ENCODE data around the gene TRMT112. TPM values are rescaled to one million over a fixed set of nuclear protein-coding genes. Genes with fewer than 3 reads are reported as not detected.

Gene TRMT112
- total and polyA plus RNA-seq, 10 of the 15 experiments (the other 5 are each of a cell fraction or from before 2014, with no cell fraction given), result 212 to 455 (median 308) TPM

- H3K36me3 ChIP-seq (ENCODE audit: control insufficient read depth in 2 of 2, insufficient read depth in 2 of 2, low read length in 1 of 2), result peaks cover 0 to 10% of the 10 kb centered on the region in 2 experiments; a peak in 3 of 4 replicates
- TF ChIP-seq ZZZ3 (IDR thresholded peaks at IDR 0.05; ENCODE audit: control insufficient read depth, insufficient read length, low read depth) (no peak), TAF1 (IDR thresholded peaks at IDR 0.05; ENCODE audit: borderline replicate concordance, low read depth, low read length) (peak; percentile 36; the same call in 1 of the 2 replicates), ZNF24 (IDR thresholded peaks at IDR 0.05) (no peak), IKZF2 (IDR thresholded peaks at IDR 0.05) (no peak), PKNOX1 (IDR thresholded peaks at IDR 0.05) (no peak; the same call in 1 of the 2 replicates), NBN (IDR thresholded peaks at IDR 0.05) (peak; percentile 62), SREBF1 (IDR thresholded peaks at IDR 0.05; ENCODE audit: low read length) (no peak), NRF1 (conservative IDR thresholded peaks at IDR 0.05; ENCODE audit: low read depth, low read length) (peak; percentile 93), ATF7 (IDR thresholded peaks at IDR 0.05; ENCODE audit: low read depth) (peak; percentile 49), CHD1 (IDR thresholded peaks at IDR 0.05; ENCODE audit: low read depth, low read length) (0 out of 2 replicates have a peak, but pooled peaks have one; percentile 19), ESRRA (IDR thresholded peaks at IDR 0.05; ENCODE audit: low read length) (0 out of 2 replicates have a peak, but pooled peaks have one; percentile 7), KLF5 (IDR thresholded peaks at IDR 0.05; ENCODE audit: partially characterized antibody) (no peak), EZH2 (IDR thresholded peaks at IDR 0.05; ENCODE audit: borderline replicate concordance, control insufficient read depth, low read depth, low read length) (no peak), TCF7 (IDR thresholded peaks at IDR 0.05; ENCODE audit: borderline replicate concordance) (no peak), PAX8 (IDR thresholded peaks at IDR 0.05) (no peak), NKRF (conservative IDR thresholded peaks at IDR 0.05) (peak; percentile 62), POU2F2 (IDR thresholded peaks at IDR 0.05; ENCODE audit: borderline replicate concordance, low read depth, low read length) (no peak), MEF2A (IDR thresholded peaks at IDR 0.05; ENCODE audit: insufficient read depth, low read depth, low read length) (no peak), IRF4 (IDR thresholded peaks at IDR 0.05; ENCODE audit: low read depth, low read length) (no peak; the same call in 1 of the 2 replicates)
Measured at GRCh38 chr11:64317961-64318765, 804 bp upstream of the TRMT112 start, which contains the start of gene PRDX5. Gene PRDX5 (plus strand): TSS chr11:64318121. CDS start chr11:64318216, 95 bp downstream.

More at GRCh38 chr11:64317961-64318765, 804 bp upstream of the TRMT112 start, which contains the start of gene PRDX5:
- no TSS peak for BruUV-seq (replicated peaks)
- in situ Hi-C loops (cut with MboI) (no loop called here), intact Hi-C loops (cut with micrococcal nuclease; ENCODE audit: unreplicated experiment) (loop anchor here (1.0 to 5.0 kb wide), 6 partner anchors 12 to 131 kb away; partner anchors contain the start of genes CCDC88B and RPS6KA4)
- peak within 1 kb of the TSS; percentile 95 for H2AFZ ChIP-seq (ENCODE audit: control insufficient read depth, low read depth, low read length)
- POLR2A ChIA-PET, result interaction anchor here (0.6 to 3.5 kb wide), 23 partner anchors 9 to 562 kb away, joined by 3 to 42 read pairs (median 7); partner anchors contain the start of genes BAD, CCDC88B, ESRRA and FERMT3
- WGBS (ENCODE audit: insufficient coverage, insufficient replicate concordance, low lambda C conversion rate, missing lambda C conversion rate), result 0% methylated on average over 46 of the region's 61 CpGs
- H3K27ac ChIP-seq (ENCODE audit: control insufficient read depth, insufficient read depth), result peak within 1 kb of the TSS; percentile 99
- no peaks in the 10 kb centered on the region for H3K9me3 ChIP-seq (replicated peaks; ENCODE audit: control insufficient read depth, insufficient read depth, low read length)
- no peaks in the 10 kb centered on the region for H3K27me3 ChIP-seq (replicated peaks in 1 of 2; ENCODE audit: control insufficient read depth in 2 of 2, insufficient read depth in 2 of 2, low read length in 1 of 2)
- RAD21 ChIA-PET (ENCODE audit: unreplicated experiment), result interaction anchor here (0.5 to 5.6 kb wide), 26 partner anchors 9 to 371 kb away, joined by 3 to 176 read pairs (median 6); partner anchors contain the start of genes BAD, CATSPERZ, CCDC88B and ESRRA
- peaks cover 26% of the 10 kb centered on the region for H3K79me2 ChIP-seq (ENCODE audit: control insufficient read depth, insufficient read depth, low read length)
- peak within 1 kb of the TSS; percentile 80 for H3K4me3 ChIP-seq
- DNase-seq (ENCODE audit: low read depth, low spot score), result peak; percentile 92
- CTCF ChIA-PET, result interaction anchor here (0.5 to 5.9 kb wide), 32 partner anchors 9 to 792 kb away, joined by 3 to 228 read pairs (median 4); partner anchors contain the start of genes BAD, CCDC88B, ESRRA and FERMT3
- no peaks in the 10 kb centered on the region for H4K20me1 ChIP-seq (ENCODE audit: control insufficient read depth, insufficient read depth)
- SMC1A ChIA-PET (ENCODE audit: uncharacterized antibody, unreplicated experiment), result interaction anchor here (0.6 to 5.3 kb wide), 21 partner anchors 8 to 507 kb away, joined by 3 to 71 read pairs (median 5); partner anchors contain the start of genes BAD, CCDC88B, ESRRA and GPR137
- peaks cover 9% of the 10 kb centered on the region for H3K4me1 ChIP-seq (ENCODE audit: control insufficient read depth, insufficient read depth, low read length)
- FAIRE-seq, result no peak
- peak within 1 kb of the TSS; percentile 98 for H3K4me2 ChIP-seq (ENCODE audit: control insufficient read depth, insufficient read depth)
- peak within 1 kb of the TSS; percentile 98 for H3K9ac ChIP-seq (ENCODE audit: control insufficient read depth, insufficient read depth, low read length)
- peak; percentile 86 for ATAC-seq

Measured in GM12878 (cell line).